ENCODE data around the gene SLC25A12. TPM values are rescaled to one million over a fixed set of nuclear protein-coding genes. Genes with fewer than 3 reads are reported as not detected.

The SLC25A12 gene
- polyA plus RNA-seq, 3 donors, result 24.3 to 27.6 (median 26.4) TPM

GRCh38 chr2:171735991-171736710 is 157.9 kb downstream of the SLC25A12 start:
- no peak for DNase-seq (ENCODE audit: low read depth in 3 of 3, low spot score in 2 of 3)

Other genes with a start within 250 kb of the SLC25A12 start
- 100 to 1,000 TPM; 195 to 222 (median 207) TPM for gene DYNC1I2, start 206.8 kb downstream of the SLC25A12 start, polyA plus RNA-seq (ENCODE audit: insufficient read length in 3 of 3)
- gene HAT1, start 28.2 kb upstream of the SLC25A12 start, polyA plus RNA-seq (ENCODE audit: insufficient read length in 3 of 3), result 10 to 100 TPM; 69.9 to 79.4 (median 79.1) TPM
- gene METAP1D, start 105.7 kb upstream of the SLC25A12 start, polyA plus RNA-seq (ENCODE audit: insufficient read length in 3 of 3), result 10 to 100 TPM; 11.6 to 11.9 (median 11.7) TPM
- gene DLX1, start 191.3 kb upstream of the SLC25A12 start, polyA plus RNA-seq (ENCODE audit: insufficient read length in 3 of 3), result under 1 TPM in 2 of 3 donors, not detected in 1; 0.12 to 0.16 TPM
- gene DLX2, start 208.7 kb upstream of the SLC25A12 start, polyA plus RNA-seq (ENCODE audit: insufficient read length in 3 of 3), result under 1 TPM in 1 of 3 donors, not detected in 2; 0.08 TPM